NCI-H2196 treated with DMSO at 0.1 percent for 48 hours (cell line): ENCODE measurements around the gene SEMA3E.

Source experiments
- DNase-seq: peaks from one replicate; lab custom pipeline; 2025; ENCODE audit not compliant: unreplicated experiment; lab: John Stamatoyannopoulos, UW

Gene SEMA3E

GRCh38 chr7:83366629-83367028 lies 282.3 kb downstream of the SEMA3E start:
- DNase-seq, result no peak

DNA sequence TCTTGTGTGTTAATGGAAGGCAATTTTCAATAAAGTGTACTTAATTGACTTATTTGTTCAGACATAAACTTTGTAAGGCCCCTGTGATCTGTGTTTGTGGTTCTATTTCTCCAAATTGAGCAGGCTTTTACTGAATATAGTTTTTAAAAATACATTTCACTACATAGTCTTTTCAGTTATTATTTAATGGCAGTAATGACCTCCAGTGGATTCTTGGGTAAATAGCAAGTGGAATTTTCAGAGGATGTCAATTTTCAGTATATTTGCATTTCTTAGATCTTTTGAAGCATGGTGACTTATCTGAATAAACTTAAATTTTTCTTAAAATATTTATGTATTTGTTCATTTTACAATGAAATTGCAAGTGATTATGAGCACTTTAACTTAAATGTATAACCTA lies 283.2 kb downstream of the SEMA3E start:
- no peak for DNase-seq

- no peak for DNase-seq
Measured at GRCh38 chr7:83362871-83363550, 285.9 kb downstream of the SEMA3E start.

GRCh38 chr7:83359108-83359507 lies 289.8 kb downstream of the SEMA3E start:
- DNase-seq, result no peak

DNA sequence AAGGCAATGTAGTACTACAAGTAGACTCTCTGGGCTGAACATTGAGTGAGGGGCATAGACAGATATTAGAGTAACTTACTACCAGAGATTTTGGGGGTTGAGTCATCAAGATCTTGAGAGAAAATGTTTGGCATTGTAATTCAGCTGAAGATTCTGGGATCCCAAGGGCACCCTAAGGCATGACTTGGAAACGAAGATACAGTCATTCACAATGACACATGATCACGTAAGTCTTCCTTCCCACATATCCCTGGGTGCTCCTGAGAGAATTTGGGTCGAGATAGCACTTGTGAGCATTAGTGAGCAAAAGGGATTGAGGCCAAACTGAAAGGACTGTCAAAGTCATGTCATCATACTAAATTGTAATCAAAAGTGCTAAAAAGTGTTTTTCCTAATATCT lies 293.8 kb downstream of the SEMA3E start:
- DNase-seq, result no peak

GRCh38 chr7:83347945-83348444 lies 300.9 kb downstream of the SEMA3E start:
- no peak for DNase-seq

- no peak for DNase-seq
Measured at GRCh38 chr7:83339907-83340306, 309.0 kb downstream of the SEMA3E start.

GRCh38 chr7:83338277-83338950 lies 310.5 kb downstream of the SEMA3E start:
- no peak for DNase-seq

DNA sequence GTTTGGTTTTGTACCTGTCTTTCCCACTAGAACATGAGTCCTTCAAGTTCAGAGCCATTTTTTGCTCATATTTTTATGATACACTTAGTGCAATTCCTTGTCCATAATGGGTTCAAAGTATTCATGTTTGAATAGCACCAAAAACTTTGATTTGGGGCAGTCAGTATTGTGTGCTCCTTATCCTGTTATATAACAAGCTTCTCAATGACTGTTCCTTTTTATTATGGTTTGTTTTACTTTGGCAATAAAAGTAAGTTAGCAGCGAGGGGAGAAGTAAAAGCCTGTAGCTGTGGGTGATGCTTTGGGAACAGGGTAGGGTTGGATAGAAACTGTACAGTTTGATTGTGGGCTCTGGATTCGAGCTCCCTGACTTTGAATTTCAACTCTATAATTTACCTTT lies 311.9 kb downstream of the SEMA3E start:
- DNase-seq, result no peak

GRCh38 chr7:83326223-83326622 lies 322.7 kb downstream of the SEMA3E start:
- DNase-seq, result no peak

GRCh38 chr7:83325083-83325482 lies 323.9 kb downstream of the SEMA3E start:
- no peak for DNase-seq

DNA sequence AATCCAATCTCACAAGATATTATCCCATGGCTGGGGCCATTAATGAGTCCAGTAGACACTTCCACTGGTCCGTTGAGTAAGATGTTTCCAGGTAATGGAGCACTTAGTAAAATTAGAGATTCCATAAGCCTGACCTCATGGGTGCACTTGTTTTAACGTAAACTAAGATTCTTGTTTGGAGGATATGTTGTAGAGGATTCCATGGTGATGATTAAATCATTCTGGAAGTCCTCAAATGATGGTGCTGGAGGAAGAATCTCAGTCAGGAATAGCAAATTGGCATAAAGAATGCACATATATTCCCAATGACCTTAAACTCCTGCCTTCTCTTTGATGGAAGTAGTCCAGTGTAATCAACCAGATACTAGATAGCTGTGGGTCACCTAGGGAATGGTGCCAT lies 324.3 kb downstream of the SEMA3E start:
- DNase-seq, result no peak

DNA sequence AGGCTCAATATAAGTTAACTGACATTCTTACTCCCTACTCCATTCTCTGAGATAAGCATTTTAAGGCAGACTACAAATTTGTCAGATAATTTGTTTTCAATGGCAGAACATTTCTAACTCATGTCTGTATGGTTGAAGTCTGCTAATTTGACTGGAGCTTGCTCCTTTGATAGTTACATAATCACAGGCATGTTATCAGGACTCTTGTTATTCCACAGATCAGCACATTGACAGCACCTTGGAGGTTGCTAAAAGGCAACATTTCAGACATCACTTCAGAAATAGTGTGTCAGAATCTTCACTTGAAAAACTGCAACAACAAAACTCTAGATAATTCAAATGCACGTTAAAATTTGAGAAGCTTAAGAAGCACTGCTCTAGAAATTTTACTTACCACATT lies 327.9 kb downstream of the SEMA3E start:
- DNase-seq, result no peak

GRCh38 chr7:83313931-83314330 lies 335.0 kb downstream of the SEMA3E start:
- DNase-seq, result no peak
